AG04450 (cell line): ENCODE measurements around the gene GID4. TPM values are rescaled to one million over a fixed set of nuclear protein-coding genes. Genes with fewer than 3 reads are reported as not detected.

Experiments used
- CTCF ChIA-PET: fragments of 300-600, 350-600 bp; formaldehyde crosslinking; extraction: SDS; loops from one replicate; lab custom pipeline; 2022; ENCODE audit warnings: antibody characterized with exemption, inconsistent platforms; lab: Charles Lee
- POLR2A ChIA-PET: fragments of 350-600 bp; formaldehyde crosslinking; extraction: SDS; loops from one replicate; lab custom pipeline; 2021; ENCODE audit warnings: antibody characterized with exemption, inconsistent platforms; lab: Yijun Ruan, JAX
- DNase-seq: peaks from one replicate; pipeline ENCODE4 v3.0.0-alpha.2; 2011; ENCODE audit warnings: low read depth, low spot score
- H3K27ac ChIP-seq: one replicate; pipeline ENCODE4 v1.5.1; 2012; ENCODE audit warnings: low read depth, low read length, control low read depth
- H3K27me3 ChIP-seq: one replicate; pipeline ENCODE4 v1.6.0; 2012; ENCODE audit warnings: low read length; ENCODE audit not compliant: control insufficient read depth, insufficient read depth
- H3K4me3 ChIP-seq: 2 replicates; pipeline ENCODE4 v1.5.1; 2011; ENCODE audit warnings: mild to moderate bottlenecking, low read depth, low read length, control low read depth
- H3K9me3 ChIP-seq: 2 replicates; pipeline ENCODE4 v1.5.1; 2012; ENCODE audit warnings: low read length; ENCODE audit not compliant: control insufficient read depth, insufficient read depth
- polyA plus RNA-seq: library from polyadenylated mRNA; depleted of rRNA; stranded (reverse); fragments of >200 nt; gene quantifications from 2 replicates; pipeline ENCODE4 v1.2.3, GENCODE V29; 2011
- TF ChIP-seq, protein P1 (sequence below): IDR thresholded peaks from 2 replicates; pipeline ENCODE4 v1.5.1; 2011; ENCODE audit warnings: low read depth, low read length, control low read depth, inconsistent platforms

Gene GID4
- polyA plus RNA-seq, 1 experiment: 7.6 TPM

- Histone ChIP-seq H3K27ac (no peak overlapping the region), H3K9me3 (no peaks in the 10 kb centered on the region), H3K27me3 (no peaks in the 10 kb centered on the region), H3K4me3 (no peak overlapping the region)
- DNase-seq: no peak
- ChIA-PET POLR2A (no interaction called here), CTCF (no interaction called here)
- TF ChIP-seq, protein P1, sequence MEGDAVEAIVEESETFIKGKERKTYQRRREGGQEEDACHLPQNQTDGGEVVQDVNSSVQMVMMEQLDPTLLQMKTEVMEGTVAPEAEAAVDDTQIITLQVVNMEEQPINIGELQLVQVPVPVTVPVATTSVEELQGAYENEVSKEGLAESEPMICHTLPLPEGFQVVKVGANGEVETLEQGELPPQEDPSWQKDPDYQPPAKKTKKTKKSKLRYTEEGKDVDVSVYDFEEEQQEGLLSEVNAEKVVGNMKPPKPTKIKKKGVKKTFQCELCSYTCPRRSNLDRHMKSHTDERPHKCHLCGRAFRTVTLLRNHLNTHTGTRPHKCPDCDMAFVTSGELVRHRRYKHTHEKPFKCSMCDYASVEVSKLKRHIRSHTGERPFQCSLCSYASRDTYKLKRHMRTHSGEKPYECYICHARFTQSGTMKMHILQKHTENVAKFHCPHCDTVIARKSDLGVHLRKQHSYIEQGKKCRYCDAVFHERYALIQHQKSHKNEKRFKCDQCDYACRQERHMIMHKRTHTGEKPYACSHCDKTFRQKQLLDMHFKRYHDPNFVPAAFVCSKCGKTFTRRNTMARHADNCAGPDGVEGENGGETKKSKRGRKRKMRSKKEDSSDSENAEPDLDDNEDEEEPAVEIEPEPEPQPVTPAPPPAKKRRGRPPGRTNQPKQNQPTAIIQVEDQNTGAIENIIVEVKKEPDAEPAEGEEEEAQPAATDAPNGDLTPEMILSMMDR: no peak
These were observed 5.4 kb downstream of the GID4 start for GRCh38 chr17:18044609-18045008.

DNA sequence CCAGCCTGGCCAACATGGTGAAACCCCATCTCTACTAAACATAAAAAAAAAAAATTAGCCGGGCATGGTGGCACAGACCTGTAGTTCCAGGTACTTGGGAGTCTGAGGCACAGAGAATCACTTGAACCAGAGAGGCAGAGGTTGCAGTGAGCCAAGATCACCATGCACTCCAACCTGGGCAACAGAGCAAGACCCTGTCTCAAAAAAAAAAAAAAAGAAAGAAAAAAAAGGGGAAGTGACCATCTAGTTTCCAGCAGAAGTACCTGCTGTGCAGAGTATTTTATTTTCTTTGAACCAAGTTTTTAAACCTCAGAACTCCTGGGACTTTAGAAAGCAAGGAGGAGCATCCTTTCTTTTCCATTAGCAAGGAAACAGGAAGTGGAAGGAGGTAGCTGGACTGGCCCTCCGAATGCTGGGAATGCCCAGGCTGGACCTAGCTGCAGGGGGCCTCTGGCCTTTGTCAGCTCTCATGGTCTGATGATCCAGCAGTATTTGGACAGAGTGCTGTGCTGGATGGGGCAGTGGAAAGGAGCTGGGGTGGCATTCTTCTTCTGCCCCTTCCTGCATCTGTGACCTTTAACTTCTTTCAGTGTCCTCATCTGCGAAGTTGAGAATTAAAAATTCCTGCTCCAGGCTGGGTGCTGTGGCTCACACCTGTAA, 6.6 kb downstream of the GID4 start:
- CTCF ChIA-PET: interaction anchor here (0.7 kb wide), 1 partner anchor 155 kb away, joined by 3 read pairs; no protein-coding TSS in a partner anchor
- Histone ChIP-seq H3K4me3 (no peak overlapping the region), H3K9me3 (no peaks in the 10 kb centered on the region), H3K27me3 (no peaks in the 10 kb centered on the region), H3K27ac (no peak overlapping the region)
- no peak for DNase-seq
- TF ChIP-seq, protein P1: no peak
- POLR2A ChIA-PET: no interaction called here

GRCh38 chr17:18055597-18055996, 16.4 kb downstream of the GID4 start:
- Histone ChIP-seq H3K27ac (no peak overlapping the region), H3K9me3 (no peaks in the 10 kb centered on the region), H3K27me3 (no peaks in the 10 kb centered on the region), H3K4me3 (no peak overlapping the region)
- ChIA-PET POLR2A (no interaction called here), CTCF (no interaction called here)
- DNase-seq: no peak
- TF ChIP-seq, protein P1: no peak

DNA sequence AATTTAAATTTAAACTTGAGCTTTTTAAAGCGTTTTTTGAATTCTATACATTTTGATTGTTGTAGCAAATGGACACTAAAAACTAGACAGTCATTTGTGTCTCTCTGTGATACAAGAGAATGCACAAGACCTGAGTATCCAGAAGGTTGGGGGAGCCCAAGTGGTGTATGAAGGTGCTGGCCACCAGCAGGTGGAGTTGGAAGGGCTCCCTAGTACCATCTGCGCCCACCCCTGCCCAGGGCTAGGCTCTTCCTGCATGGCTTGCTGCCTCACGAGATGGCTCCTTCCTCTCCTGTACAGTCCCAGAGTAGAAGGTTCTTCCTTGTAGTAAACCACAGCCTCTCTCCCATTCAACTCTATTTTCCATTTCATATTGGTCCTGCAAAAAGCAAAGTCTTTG, 17.0 kb downstream of the GID4 start:
- Histone ChIP-seq H3K4me3 (no peak overlapping the region), H3K27me3 (no peaks in the 10 kb centered on the region), H3K27ac (no peak overlapping the region), H3K9me3 (no peaks in the 10 kb centered on the region)
- TF ChIP-seq, protein P1: no peak
- DNase-seq: no peak
- CTCF ChIA-PET: no interaction called here
- POLR2A ChIA-PET: no interaction called here

DNA sequence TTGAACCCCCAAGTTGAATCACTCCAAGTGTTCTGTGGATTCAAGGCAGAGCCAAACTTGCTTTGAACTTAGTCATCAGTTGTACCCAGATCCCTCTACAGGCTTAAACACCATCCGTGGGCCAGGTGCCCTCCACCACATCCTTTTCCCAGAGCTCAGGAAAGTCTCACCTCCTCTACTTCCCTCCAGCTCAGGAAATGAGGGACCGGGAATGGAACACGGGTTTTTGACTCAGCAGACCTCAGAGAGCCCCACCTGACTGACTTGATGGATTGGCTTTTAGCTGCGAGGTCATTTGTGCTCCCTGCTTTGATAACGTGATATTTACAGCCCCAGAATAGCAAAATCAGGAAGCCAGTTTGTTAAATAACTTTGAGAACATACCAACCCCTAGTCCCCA, 20.1 kb downstream of the GID4 start:
- TF ChIP-seq, protein P1: no peak
- Histone ChIP-seq H3K27ac (no peak overlapping the region), H3K9me3 (no peaks in the 10 kb centered on the region), H3K27me3 (no peaks in the 10 kb centered on the region), H3K4me3 (no peak overlapping the region)
- POLR2A ChIA-PET: no interaction called here
- CTCF ChIA-PET: no interaction called here
- no peak for DNase-seq
